Stimulated activated CD8-positive, alpha-beta memory T cell treated with anti-CD3 and anti-CD28 coated beads, Interleukin-15, amount 100 ng/mL, for 48 hours (primary cell): ENCODE data around the gene REEP3.
A peak's percentile ranks its signal among the peaks of the same experiment; 100 is the strongest.
"Not testable (repeated sequence)": the region's sequence is repeated elsewhere in the genome, so short reads cannot be mapped to it uniquely, and the experiment has no call there.

Source experiments
- DNase-seq, 2 donors: peaks; one replicate each; pipeline ENCODE4 v3.0.0-alpha.2; 2020; ENCODE audit warnings: low read depth in 2 of 2

REEP3 gene, protein sequence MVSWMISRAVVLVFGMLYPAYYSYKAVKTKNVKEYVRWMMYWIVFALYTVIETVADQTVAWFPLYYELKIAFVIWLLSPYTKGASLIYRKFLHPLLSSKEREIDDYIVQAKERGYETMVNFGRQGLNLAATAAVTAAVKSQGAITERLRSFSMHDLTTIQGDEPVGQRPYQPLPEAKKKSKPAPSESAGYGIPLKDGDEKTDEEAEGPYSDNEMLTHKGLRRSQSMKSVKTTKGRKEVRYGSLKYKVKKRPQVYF

DNA sequence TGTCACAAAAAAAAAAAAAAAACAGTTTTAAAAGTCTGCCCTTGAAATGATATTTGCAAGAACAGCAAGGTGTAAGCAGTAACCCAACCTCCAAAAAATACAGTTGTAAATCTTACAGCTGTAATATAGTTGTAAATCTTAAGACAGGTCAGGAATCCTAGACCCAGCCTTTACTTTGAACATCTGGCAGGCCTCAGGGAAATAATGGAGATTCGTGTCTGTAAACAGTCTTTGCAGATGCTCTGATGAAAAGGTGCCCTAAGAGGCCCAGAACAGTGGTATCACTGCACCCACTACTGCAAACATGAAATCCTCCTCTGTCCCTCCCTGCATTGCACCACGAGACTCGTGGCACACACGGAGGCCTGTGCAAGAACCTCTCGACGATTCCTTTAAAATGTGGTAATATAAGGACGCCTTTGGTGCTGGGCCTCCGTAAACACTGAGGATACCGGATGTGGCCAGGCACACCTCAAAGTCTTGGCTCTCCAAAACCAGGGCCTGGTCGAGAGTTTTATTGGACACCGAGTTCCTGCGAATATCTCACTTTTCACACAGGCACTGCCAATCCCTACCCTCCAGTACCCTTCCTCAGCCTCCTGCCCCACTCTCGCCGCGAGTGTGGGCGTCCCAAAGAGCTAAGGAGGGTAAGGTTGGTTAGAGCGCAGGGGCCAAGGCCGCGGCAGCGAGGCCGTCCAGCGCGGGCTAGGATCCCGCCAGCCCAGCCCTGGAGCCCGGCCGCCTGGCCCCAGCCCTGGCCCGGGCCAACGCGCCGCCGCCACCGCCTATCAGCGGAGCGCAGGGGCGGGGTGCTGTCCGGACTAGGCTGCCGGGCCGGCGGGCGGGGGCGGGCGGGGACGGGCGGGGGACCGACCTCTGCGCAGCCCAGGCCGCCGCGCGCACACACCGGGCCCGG, at the start of gene REEP3:
REEP3 (plus strand) TSS at position 902 of the 916 bp plus-strand sequence. CDS start 145 bp downstream, outside the sequence.
- DNase-seq = peak; percentile 36 to 38

DNA sequence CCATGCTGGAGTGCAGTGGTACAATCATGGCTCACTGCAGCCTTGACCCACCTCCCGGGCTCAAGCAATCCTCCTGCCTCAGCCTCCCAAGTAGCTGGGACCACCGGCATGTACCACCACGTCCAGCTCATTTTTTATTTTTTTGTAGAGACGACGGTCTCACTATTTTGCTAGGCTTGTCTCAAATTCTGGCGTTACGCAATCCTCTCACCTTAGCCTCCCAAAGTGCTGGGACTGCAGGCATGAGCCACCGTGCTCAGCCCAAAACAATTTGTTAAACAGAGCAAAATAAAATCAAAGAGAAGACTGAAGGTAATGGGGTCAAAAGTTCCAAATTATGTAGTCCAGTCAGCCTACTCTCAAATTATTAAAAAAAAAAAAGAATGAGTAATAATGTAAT, 46.7 kb upstream of the REEP3 start:
- no peak for DNase-seq

GRCh38 chr10:63477927-63478326, 43.3 kb upstream of the REEP3 start:
- no peak for DNase-seq

- DNase-seq = no peak
These were observed 42.6 kb upstream of the REEP3 start for GRCh38 chr10:63478564-63478963.

- no peak for DNase-seq
These were observed 41.0 kb upstream of the REEP3 start for GRCh38 chr10:63480237-63480636.

- DNase-seq = no peak
These were observed 39.3 kb upstream of the REEP3 start for GRCh38 chr10:63481815-63482421.

DNA sequence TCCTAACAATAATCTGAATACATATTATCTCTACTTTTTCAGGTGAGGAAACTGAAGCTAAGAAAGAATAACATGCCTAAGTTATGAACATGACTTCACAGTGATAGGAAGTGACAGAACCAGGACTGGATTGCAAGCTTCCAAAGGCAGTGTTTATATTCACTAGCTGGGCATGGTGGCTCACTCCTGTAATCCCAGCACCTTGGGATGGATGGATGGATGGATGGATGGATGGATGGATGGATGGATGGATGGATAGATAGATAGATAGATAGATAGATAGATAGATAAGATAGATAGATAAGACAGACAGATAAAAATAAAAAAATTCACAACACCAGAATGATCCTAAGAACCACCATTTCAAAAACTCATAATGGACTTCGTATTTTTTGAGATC, 37.2 kb upstream of the REEP3 start:
- DNase-seq = no peak

DNA sequence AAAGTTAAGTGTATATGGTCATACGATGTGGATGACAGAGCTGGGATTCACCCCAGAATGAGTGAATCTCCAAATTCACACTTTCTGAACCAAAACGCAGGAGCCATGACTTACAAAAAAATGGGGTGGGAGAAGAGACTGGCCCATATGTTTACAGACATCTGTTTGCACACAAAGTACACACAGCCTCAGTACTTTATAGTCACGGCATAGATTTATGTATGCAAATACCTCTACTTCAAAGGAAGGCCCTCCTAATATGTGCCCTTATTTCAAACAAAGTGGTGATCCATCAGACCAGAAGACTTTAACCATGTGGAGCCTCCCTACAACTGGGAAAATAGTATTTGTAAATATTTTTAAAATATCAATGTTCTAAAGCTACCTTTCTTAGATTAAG, 33.2 kb upstream of the REEP3 start:
- no peak for DNase-seq

DNA sequence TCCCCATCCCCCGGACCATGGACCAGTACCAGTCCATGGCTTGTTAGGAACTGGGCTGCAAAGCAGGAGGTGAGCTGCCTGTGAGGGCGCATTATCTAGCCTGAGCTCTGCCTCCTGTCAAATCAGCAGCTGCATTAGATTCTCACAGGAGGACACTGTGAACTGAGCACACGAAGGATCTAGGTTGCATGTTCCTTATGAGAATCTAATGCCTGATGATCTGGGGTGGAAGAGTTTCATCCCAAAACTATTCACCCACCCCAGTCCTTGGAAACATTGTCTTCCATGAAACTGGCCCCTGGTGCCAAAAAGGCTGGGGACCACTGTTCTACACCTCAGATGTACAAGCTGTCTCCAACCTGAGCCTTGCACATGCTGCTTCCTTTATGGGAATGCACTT, 31.4 kb upstream of the REEP3 start:
- DNase-seq = no peak

DNA sequence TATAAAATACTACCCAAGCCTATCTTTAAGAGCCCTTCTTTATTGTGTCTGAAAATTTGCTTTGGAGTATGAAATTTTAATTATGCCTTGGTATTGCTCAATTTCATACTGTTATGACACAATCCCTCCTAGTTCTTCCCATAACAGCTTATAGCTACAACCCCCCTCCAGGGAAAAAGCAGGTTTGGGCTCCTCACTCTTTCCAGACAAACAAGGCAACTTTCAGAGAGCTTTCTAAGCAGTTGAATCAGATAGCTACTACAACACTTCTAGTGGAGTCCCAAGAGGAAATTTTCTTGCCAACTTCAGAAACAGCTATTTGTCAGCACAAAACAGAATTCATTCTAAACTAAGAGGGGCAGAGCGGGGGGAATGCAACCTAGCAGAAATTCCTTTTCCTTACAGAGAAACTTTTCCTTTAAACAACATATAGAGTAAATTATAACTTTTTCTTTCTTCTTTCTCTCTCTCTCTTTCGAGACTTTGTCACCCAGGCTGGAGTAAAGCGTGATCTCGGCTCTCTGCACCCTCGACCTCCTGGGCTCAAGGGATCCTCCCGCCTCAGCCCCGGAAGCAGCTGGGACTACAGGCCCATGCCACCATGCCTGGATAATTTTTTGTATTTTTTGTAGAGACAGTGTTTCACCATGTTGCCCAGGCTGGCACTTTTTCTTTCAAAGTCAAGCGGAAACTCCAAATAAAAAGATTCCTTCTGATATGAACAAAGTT, 29.4 kb upstream of the REEP3 start:
- DNase-seq = no peak

DNA sequence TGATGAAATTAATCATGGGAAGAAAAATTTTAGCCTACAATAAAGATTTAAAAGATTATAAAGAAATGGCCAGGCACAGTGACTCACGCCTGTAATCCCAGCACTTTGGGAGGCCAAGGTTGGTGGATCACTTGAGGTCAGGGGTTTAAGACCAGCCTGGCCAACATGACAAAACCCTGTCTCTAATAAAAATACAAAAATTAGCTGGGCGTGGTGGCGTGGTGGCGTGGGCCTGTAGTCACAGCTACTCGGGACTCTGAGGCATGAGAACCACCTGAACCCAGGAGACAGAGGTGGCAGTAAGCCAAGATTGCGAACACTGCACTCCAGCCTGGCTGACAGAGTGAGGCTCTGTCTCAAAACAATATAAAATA, 28.9 kb upstream of the REEP3 start:
- not testable (repeated sequence) for DNase-seq

DNA sequence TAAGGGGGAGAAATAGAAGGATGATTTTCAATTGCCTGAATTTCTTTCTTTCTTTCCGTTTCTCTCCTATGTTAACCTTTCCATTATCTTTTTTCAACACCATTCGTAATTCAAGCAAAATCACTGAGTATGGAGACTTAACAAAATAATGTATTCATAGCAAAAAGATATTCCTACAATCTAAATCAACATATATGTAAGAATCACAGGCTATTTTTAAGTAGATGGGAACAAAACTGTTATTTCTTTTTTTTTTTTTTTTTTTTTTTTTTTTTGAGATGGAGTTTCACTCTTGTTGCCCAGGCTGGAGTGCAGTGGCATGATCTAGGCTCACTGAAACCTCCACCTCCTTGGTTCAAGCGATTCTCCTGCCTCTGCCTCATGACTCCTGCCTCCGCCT, 28.2 kb upstream of the REEP3 start:
- DNase-seq = no peak

DNA sequence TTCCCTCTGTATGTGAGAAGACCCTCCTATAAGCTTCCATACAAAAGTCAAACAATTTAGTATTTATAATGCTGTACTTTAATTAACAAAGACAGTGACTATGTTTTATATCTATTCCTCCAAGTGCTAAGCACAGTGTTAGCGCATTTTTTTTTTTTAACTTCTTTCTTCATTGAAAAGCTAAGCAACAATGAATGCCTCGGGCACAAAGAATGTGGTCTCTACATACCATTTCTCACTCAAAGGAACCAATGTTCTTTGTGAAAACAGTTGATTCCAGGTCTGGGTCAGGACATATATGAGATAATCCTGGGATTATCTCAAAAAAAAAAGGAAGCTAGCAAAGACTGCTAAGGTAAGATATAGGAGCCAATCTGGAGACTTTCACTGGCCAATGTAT, 26.2 kb upstream of the REEP3 start:
- DNase-seq = no peak

GRCh38 chr10:63496561-63496960, 24.6 kb upstream of the REEP3 start:
- no peak for DNase-seq

GRCh38 chr10:63497321-63497720, 23.9 kb upstream of the REEP3 start:
- no peak for DNase-seq

GRCh38 chr10:63498665-63499064, 22.5 kb upstream of the REEP3 start:
- DNase-seq = no peak

GRCh38 chr10:63500551-63500950, 20.6 kb upstream of the REEP3 start:
- DNase-seq = not testable (repeated sequence)

GRCh38 chr10:63501954-63502353, 19.2 kb upstream of the REEP3 start:
- DNase-seq = no peak

- no peak for DNase-seq
These were observed 18.4 kb upstream of the REEP3 start for GRCh38 chr10:63502832-63503231.

DNA sequence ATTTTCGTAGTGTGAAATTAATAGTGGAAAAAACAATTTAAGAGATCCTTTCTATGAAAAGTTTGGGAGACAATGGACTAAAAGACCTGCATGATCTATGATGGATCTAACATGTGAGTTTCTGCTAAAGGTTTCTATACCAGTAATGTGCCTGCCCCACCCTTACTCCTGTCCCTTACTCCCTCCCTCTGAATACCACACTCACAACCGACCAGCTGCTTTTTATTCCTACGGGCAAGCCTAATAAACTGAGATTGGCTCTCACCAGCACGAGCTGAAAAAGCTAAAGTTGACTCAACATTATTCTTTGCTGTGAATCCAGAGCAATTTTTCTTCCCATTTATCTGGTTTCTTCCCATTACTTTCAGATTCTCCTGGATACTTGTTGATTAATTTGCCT, 17.8 kb upstream of the REEP3 start:
- no peak for DNase-seq

- no peak for DNase-seq
These were observed 16.9 kb upstream of the REEP3 start for GRCh38 chr10:63504145-63504881.
